ENCODE results near the gene RAD50. TPM values are rescaled to one million over a fixed set of nuclear protein-coding genes. Genes with fewer than 3 reads are reported as not detected.
A peak's percentile ranks its signal among the peaks of the same experiment; 100 is the strongest.

Gene RAD50
- polyA plus RNA-seq, 3 donors from 2014 or later, result 2.4 to 27.4 (median 9.7) TPM

DNA sequence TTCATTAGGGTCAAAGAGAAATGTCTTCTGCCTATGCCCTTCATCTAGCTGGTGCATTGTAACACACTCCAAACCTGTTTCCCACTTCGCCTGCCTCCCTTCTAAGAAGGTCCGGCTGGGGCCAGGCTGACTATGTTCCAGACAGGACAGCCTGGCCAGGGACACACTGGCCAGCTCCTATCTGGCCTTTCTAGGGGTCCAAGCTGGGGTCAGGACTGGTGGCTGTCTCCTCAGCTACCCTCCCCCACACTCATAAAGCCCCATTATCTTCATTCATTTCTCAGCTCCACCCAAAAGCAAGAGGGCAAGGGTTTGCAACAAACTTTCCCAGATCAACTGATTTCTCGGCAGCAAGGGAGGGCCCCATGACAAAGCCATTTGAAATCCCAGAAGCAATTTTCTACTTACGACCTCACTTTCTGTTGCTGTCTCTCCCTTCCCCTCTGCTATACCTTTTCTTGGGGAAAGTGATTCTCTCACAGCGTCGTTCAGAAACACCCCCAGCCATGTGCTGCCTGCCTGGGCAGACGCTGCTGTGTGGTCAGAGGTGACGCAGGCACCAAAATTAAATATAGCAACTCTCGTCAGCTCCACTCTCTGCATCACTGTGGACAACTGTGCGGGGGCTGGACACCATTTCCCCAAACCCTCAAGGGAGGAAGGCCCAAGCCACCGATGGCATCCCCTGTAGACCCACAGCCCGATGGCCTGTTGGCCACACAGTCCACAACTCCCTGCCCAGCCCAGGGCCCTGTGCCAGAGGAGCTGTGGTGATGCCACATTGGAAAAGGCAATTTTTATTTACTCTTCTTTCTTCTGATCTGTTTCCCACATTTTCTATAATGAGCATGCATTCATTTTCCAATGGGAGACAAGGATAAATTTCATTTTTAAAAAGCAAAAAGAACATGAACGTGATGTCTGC is 107.3 kb downstream of the RAD50 start:
- peak in 2 of 3 donors; percentile 23 to 69 for DNase-seq
- H3K9me3 Mint-ChIP-seq, result no peaks in the 10 kb centered on the region
- H3K27me3 Mint-ChIP-seq (ENCODE audit: low read depth in 3 of 3), result peaks cover 0 to 4% (median 2%) of the 10 kb centered on the region in 3 donors
- H3K4me1 Mint-ChIP-seq, result peaks cover 8 to 9% of the 10 kb centered on the region in 2 donors
- H3K36me3 Mint-ChIP-seq, result no peaks in the 10 kb centered on the region
- peak overlapping the region in 3 of 5 donors; percentile 25 to 82 (median 48) for H3K4me3 Mint-ChIP-seq
- H3K27ac Mint-ChIP-seq, result peak overlapping the region in 5 of 6 donors; percentile 42 to 97 (median 65)

DNA sequence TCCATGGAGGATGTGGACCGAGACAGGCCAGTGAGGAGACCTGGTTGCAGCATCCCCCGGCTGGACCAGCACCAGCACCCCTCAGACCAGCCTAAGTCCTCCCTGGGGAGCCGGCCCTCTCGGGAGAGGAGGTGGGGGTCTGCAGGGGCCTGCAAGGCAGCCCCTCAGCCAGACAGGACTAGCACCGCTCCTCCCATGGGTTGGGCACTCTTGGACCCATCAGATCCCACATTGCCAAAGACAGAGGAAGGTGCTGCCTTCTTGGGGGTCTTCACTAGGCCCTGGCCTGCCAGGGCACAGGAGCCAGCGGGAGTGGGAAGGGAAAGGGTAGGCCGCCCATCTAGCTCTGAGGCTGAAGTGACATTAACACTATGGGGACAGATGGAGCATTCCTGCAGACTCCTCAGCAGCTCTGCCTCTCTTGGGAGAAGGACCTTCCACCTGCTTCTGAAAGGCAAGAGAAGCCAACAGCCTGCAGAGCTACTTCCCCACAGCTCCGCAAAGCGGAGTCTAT is 108.0 kb downstream of the RAD50 start:
- H3K4me3 Mint-ChIP-seq, result peak overlapping the region in 1 of 5 donors; percentile 82
- peaks cover 8 to 9% of the 10 kb centered on the region in 2 donors for H3K4me1 Mint-ChIP-seq
- no peaks in the 10 kb centered on the region for H3K36me3 Mint-ChIP-seq
- no peaks in the 10 kb centered on the region for H3K9me3 Mint-ChIP-seq
- peaks cover 0 to 4% (median 2%) of the 10 kb centered on the region in 3 donors for H3K27me3 Mint-ChIP-seq (ENCODE audit: low read depth in 3 of 3)
- DNase-seq, result no peak
- peak overlapping the region in 1 of 6 donors; percentile 97 for H3K27ac Mint-ChIP-seq

DNA sequence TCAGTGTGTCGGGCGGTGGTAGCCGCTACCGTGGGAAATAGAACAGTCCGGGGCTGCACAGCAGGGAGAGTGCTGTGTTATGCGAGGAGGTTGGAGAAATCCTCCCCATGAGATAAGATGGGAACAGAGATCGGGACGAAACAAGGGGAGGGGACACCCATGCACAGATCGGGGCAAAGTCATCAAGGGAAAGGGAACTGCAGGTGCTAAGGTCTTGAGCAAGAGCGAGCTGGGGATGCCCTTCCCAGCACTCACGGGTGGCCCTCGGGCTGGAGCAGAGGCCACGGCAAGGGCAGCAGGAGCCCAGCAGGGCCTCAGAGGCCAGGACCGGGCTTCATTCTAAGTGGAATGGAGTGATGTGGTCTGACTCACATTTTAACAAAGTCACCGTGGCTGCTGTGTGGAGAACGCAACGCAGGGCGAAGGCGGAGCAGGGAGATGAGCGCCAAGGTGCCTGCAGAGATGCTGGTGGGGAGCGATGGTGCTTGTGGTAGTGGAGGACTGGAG is 108.8 kb downstream of the RAD50 start:
- Mint-ChIP-seq H3K27me3 (ENCODE audit: low read depth in 3 of 3) (peaks cover 0 to 4% (median 2%) of the 10 kb centered on the region in 3 donors), H3K4me3 (no peak overlapping the region), H3K9me3 (no peaks in the 10 kb centered on the region), H3K27ac (peak overlapping the region in 1 of 6 donors; percentile 65), H3K4me1 (peaks cover 8 to 9% of the 10 kb centered on the region in 2 donors), H3K36me3 (no peaks in the 10 kb centered on the region)
- no peak for DNase-seq

DNA sequence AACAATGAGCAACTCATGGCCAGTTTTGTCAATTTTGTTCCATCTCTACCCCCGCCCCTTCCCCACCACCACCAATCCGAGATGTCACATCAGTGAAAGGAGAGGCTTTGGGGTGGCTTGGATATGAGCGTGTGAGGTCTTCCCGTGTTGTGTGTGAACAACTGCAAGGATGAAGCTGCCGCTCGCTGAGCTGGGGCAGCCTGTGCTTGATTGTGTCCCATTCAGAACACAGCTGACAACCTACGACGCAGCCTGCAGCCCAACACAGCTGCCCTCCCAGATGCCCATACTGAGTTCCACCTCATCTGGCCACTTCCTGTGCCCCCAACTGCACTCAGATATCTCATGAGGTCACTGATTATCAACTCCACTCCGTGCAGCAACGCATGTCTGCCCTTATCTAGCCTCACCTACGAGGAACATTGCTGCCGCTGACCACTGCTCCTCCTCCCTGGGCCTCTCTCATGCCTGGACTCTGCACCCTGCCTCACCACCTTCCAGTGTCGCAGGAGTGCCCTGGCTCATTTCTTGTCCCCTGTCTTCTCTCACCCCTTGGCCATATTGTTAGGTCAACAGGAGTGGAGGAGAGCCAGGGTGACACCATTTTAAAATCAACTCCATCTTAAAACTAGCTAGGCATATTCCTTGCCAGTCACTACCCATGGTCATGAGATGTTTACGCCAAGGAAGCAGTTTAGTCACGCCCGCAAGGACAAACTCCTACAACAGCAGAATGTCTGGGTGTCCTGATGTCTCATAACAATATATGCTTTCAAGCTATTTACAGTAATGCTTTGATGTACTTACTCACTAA is 109.7 kb downstream of the RAD50 start:
- H3K36me3 Mint-ChIP-seq, result no peaks in the 10 kb centered on the region
- H3K27me3 Mint-ChIP-seq (ENCODE audit: low read depth in 3 of 3), result peaks cover 0 to 4% (median 2%) of the 10 kb centered on the region in 3 donors
- no peaks in the 10 kb centered on the region for H3K9me3 Mint-ChIP-seq
- peaks cover 8 to 9% of the 10 kb centered on the region in 2 donors for H3K4me1 Mint-ChIP-seq
- H3K27ac Mint-ChIP-seq, result no peak overlapping the region
- no peak for DNase-seq
- no peak overlapping the region for H3K4me3 Mint-ChIP-seq

DNA sequence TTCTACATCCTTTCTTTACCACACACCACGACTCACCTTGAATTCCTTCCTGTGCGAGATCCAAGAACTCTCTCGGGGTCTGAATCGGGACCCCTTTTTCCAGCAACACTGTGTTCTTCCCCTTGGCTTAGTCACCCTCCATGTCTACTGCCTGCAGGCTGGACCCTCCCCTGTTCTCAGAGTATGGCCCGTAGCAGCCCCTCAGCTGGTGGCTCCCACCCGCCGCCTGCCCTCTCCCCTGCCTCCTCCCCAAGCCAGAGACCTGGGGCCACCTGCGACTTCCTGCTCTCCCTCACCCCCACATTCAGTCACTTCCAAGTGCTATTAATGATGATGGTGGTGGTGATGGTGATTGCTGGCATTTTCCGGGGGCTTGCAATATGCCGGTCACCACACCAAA is 110.5 kb downstream of the RAD50 start:
- Mint-ChIP-seq H3K9me3 (no peaks in the 10 kb centered on the region), H3K27me3 (ENCODE audit: low read depth in 3 of 3) (peaks cover 0 to 4% (median 2%) of the 10 kb centered on the region in 3 donors), H3K4me3 (no peak overlapping the region), H3K36me3 (no peaks in the 10 kb centered on the region), H3K4me1 (peaks cover 8 to 9% of the 10 kb centered on the region in 2 donors), H3K27ac (peak overlapping the region in 1 of 6 donors; percentile 8)
- no peak for DNase-seq

DNA sequence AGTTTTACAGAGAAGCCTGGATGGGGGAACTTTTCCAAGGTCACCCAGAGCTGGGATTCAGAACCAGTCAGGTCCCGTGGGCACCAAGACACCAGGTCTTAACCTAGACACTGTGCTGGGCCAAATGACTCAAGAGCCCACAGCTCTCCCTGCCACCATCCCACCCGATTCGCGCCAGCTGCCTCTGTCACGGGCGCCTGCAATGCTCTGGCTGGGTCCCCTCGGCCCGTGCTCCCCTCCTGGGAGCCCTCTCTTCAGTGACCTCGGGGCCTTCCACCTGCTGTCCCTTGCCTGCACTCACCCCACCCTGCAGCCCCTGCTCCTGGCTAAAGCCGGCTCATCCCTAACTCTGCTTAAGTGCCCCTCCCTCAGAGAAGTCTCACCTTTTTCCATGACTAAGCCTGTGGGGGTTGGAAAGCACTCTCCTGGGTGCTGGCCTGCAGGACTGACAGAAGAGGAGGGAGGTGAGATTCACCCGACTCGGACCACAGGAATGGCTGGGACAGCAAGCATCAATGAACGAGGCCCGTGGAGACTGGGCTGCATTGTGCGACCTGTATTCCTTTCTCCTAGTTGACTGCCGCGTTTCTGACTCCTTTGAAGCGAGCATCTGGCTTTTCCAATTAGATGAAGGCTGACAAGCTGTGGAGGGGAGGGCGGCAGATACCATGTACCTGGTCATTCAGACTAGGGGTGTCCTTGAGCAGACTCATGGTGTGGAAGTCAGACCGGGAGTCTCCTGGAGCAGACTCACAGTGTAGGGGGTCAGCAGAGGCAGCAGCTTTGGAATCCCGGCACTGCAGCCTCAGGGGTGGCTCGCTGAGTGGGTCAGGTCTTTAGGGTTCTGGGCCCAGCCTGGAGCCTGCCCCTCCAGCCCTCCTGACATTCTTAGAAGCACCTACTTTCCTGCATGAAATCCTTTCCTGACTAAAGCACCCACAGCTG is 111.3 kb downstream of the RAD50 start:
- Mint-ChIP-seq H3K36me3 (no peaks in the 10 kb centered on the region), H3K27ac (peak overlapping the region in 1 of 6 donors; percentile 8), H3K4me1 (peaks cover 4 to 9% of the 10 kb centered on the region in 2 donors), H3K4me3 (no peak overlapping the region), H3K9me3 (no peaks in the 10 kb centered on the region), H3K27me3 (ENCODE audit: low read depth in 3 of 3) (peaks cover 0 to 4% (median 2%) of the 10 kb centered on the region in 3 donors)
- DNase-seq, result no peak

DNA sequence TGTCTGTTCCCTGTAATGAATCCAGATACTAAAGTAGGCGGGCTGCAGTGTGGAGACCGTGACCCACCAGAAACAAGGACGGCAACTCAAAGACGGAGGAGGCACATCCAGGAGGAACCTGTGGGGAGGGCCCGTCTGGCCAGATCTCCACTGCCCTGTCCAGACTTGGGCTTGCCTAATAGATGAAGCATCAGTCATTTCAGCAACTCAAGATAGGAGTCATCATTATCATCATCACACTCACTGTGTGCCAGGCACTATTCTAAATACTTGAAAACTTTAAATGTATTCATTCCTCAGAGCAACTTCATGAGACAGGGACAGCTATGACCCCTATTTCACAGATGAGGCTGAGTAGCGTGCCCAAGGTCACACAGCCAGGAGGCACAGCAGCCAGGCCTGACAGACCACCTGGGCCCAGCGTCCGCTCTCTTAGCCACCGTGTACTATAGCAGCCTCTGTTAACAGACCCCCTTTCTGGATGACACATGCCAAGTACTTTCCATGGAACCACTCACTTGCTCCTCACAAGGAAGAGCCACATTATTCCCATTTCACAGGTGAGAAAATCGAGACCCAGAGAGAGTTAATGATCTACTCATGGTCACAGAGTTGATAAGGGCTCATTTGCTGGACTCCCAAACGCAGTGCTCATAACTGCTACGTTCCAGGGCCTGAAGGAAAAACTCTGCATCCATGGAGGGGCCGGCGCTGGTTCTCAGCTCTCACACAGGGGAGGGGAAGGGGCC is 112.1 kb downstream of the RAD50 start:
- H3K27ac Mint-ChIP-seq, result no peak overlapping the region
- H3K27me3 Mint-ChIP-seq (ENCODE audit: low read depth in 3 of 3), result peaks cover 0 to 3% (median 0%) of the 10 kb centered on the region in 3 donors
- H3K4me3 Mint-ChIP-seq, result no peak overlapping the region
- DNase-seq, result no peak
- no peaks in the 10 kb centered on the region for H3K9me3 Mint-ChIP-seq
- H3K36me3 Mint-ChIP-seq, result no peaks in the 10 kb centered on the region
- H3K4me1 Mint-ChIP-seq, result peaks cover 2 to 6% of the 10 kb centered on the region in 2 donors

DNA sequence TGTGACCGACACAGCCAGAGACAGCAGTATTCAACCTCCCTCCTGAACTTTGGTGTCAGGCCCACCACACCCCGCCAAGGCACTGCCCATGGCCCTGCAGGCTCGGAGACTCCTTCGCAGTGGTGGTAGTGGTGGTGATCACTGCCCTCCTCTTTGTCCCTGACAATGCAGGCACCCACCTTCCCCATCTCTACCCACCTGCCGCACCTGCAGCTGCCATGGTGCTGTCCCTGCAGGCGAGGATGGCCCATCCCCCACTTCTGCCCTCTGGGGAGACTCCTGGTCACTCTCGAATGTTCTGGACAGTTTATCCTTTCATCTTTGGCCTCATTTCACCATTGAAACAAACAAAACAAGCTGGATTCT is 112.7 kb downstream of the RAD50 start:
- no peak overlapping the region for H3K4me3 Mint-ChIP-seq
- H3K27me3 Mint-ChIP-seq (ENCODE audit: low read depth in 3 of 3), result peaks cover 0 to 1% (median 0%) of the 10 kb centered on the region in 3 donors
- no peak for DNase-seq
- peaks cover 0 to under 1% of the 10 kb centered on the region in 2 donors for H3K4me1 Mint-ChIP-seq
- H3K27ac Mint-ChIP-seq, result no peak overlapping the region
- H3K36me3 Mint-ChIP-seq, result no peaks in the 10 kb centered on the region
- no peaks in the 10 kb centered on the region for H3K9me3 Mint-ChIP-seq

DNA sequence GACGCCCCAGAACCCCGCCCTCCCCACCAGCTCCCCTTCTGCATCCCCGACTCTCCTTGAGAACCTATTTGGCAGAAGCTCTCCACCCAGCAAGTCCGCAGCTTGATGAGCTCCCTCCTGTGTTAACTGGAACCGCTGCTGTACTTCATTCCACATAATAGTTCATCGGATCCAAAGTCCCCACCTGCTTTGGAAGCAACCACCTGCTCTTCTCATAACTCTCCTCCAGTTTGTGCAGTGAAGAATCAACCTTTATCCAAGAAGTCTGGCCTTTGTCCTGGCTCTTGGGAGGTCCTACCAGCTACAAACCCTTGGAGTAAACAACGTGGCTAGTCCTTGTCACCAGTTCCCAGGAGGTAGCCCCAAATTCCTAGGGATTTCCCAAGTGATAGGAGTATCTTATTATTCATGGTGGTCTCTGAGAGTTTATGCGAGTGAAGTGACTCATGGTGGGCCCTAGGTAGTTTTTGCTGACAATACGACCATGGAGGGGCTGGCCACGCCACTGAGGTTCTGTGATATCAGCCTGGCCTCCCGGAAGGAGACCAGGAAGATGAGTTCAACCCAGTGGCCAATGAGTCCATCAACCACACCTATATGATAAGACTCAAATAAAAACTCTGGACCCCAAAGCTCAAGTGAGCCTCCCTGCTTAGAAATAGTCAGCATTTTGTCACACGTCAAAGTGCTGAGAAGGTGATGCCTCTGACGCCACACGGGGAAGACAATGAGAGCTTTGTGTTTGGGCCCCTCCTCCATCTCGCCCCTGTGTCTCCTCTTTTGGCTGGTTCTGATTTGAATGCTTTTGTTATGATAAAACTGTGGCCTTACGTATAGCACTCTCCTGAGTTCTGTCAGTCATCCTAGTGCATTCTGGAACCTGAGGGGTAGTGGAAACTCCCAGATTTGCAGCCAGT is 113.4 kb downstream of the RAD50 start:
- no peak for DNase-seq
- Mint-ChIP-seq H3K27me3 (ENCODE audit: low read depth in 3 of 3) (peaks cover 0 to 1% (median 0%) of the 10 kb centered on the region in 3 donors), H3K4me1 (peaks cover 0 to 2% of the 10 kb centered on the region in 2 donors), H3K36me3 (no peaks in the 10 kb centered on the region), H3K4me3 (no peak overlapping the region), H3K9me3 (no peaks in the 10 kb centered on the region), H3K27ac (no peak overlapping the region)

DNA sequence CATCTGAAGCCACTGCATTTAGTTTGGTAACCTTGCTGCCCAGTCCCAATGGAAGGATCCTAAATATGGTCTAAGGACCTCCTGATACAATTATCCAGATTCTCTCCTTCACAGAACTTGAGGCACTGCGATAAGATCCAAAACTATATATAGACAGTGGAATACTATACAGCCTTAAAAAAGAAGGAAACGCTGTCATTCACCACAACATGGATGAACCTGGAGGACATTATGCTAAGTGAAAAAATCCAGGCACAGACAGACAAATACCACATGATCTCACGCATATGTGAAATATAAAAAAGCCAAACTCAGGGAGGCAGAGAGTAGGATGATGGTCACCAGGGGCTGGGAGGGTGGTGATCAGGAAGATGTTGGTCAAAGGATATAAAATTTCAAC is 114.2 kb downstream of the RAD50 start:
- DNase-seq, result no peak
- peak overlapping the region in 1 of 6 donors; percentile 63 for H3K27ac Mint-ChIP-seq
- H3K4me1 Mint-ChIP-seq, result peaks cover 6% of the 10 kb centered on the region in 2 donors
- no peaks in the 10 kb centered on the region for H3K27me3 Mint-ChIP-seq (ENCODE audit: low read depth in 3 of 3)
- H3K9me3 Mint-ChIP-seq, result no peaks in the 10 kb centered on the region
- H3K4me3 Mint-ChIP-seq, result no peak overlapping the region
- H3K36me3 Mint-ChIP-seq, result no peaks in the 10 kb centered on the region

DNA sequence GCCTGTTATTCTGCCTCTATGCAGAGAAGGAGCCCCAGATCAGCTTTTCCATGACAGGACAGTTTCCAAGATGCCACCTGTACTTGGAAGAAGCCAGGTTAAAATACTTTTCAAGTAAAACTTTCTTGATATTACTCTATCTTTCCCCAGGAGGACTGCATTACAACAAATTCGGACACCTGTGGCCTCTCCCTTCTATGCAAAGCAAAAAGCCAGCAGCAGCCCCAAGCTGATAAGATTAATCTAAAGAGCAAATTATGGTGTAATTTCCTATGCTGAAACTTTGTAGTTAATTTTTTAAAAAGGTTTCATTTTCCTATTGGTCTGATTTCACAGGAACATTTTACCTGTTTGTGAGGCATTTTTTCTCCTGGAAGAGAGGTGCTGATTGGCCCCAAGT is 116.7 kb downstream of the RAD50 start:
- Mint-ChIP-seq H3K4me1 (peaks cover 6 to 14% of the 10 kb centered on the region in 2 donors), H3K4me3 (no peak overlapping the region), H3K9me3 (no peaks in the 10 kb centered on the region), H3K36me3 (no peaks in the 10 kb centered on the region), H3K27me3 (ENCODE audit: low read depth in 3 of 3) (peaks cover 0 to 2% (median 0%) of the 10 kb centered on the region in 3 donors), H3K27ac (no peak overlapping the region)
- DNase-seq, result no peak
